HepG2 (cell line): Measurements from ENCODE around the gene TNP2. TPM values are rescaled to one million over a fixed set of nuclear protein-coding genes. Genes with fewer than 3 reads are reported as not detected.

Source experiments
- ATAC-seq: fragments of 200-7000 bp; cut with Tn5 transposase; 3 replicates; pipeline ENCODE4 v1.9.1; 2020; ENCODE audit warnings: mild to moderate bottlenecking, moderate library complexity
- BruUV-seq: library from RNA; stranded (reverse); fragments of 400-500 nt; replicated peaks from 2 replicates; lab custom pipeline; 2021; lab: Mats Ljungman, UMichigan
- CTCF ChIA-PET: fragments of 300-600 bp; formaldehyde crosslinking; extraction: SDS; loops from one replicate; lab custom pipeline; 2021; ENCODE audit warnings: low total read pairs, inconsistent platforms, low intra/inter-chr PET ratio; lab: Yijun Ruan, JAX
- POLR2A ChIA-PET: fragments of 350-600 bp; sonication (Branson Sonifier 250); formaldehyde crosslinking; loops from one replicate; lab custom pipeline; 2020; ENCODE audit warnings: antibody characterized with exemption, inconsistent platforms; lab: Yijun Ruan, JAX
- DNase-seq: peaks from one replicate; pipeline ENCODE4 v3.0.0-alpha.2; 2015; ENCODE audit warnings: low spot score
- FAIRE-seq: peaks from 3 replicates; lab custom pipeline; 2011; peaks lifted over from hg19 to GRCh38; lab: Jason Lieb, UNC
- H2AFZ ChIP-seq: one replicate; pipeline ENCODE4 v1.6.1; 2011; ENCODE audit warnings: low read length, inconsistent platforms
- H3K27ac ChIP-seq: fragments of 300-600 bp; 3 replicates; pipeline ENCODE4 v1.8.0; 2011; ENCODE audit warnings: mixed run types, mild to moderate bottlenecking, mixed read lengths, low read length, inconsistent platforms; ENCODE audit not compliant: insufficient read depth; ENCODE audit errors: extremely low read length
- H3K27me3 ChIP-seq, 2 experiments: fragments of 200-600 bp in 1 of 2; 2 replicates in 1 of 2; 3 replicates in 1 of 2; pipeline versions ENCODE4 v1.6.0 to v1.8.0; 2011; ENCODE audit warnings: low read length in 2 of 2, mild to moderate bottlenecking in 2 of 2, moderate library complexity in 2 of 2, inconsistent platforms in 1 of 2; ENCODE audit not compliant: insufficient read depth in 2 of 2, control insufficient read depth in 1 of 2
- H3K36me3 ChIP-seq, 2 experiments: fragments of 200-600 bp in 1 of 2; replicated peaks in 1 of 2; 2 replicates in 1 of 2; 3 replicates in 1 of 2; pipeline versions ENCODE4 v1.5.1 to v1.8.0; 2011; ENCODE audit warnings: low read length in 2 of 2, inconsistent platforms in 1 of 2; ENCODE audit not compliant: insufficient read depth in 2 of 2, control insufficient read depth in 1 of 2
- H3K4me1 ChIP-seq: 2 replicates; pipeline ENCODE4 v1.5.1; 2012; ENCODE audit warnings: low read length, inconsistent platforms; ENCODE audit not compliant: insufficient read depth
- H3K4me2 ChIP-seq: 2 replicates; pipeline ENCODE4 v1.6.0; 2011; ENCODE audit warnings: low read depth, low read length, inconsistent platforms
- H3K4me3 ChIP-seq, 3 experiments: fragments of 200-600 bp in 1 of 3; sonication (generic), shearing (Covaris generic) in 1 of 3; replicated peaks in 1 of 3; 2 replicates each; pipeline ENCODE4 v1.5.1; 2011 to 2016; ENCODE audit warnings: low read length in 3 of 3, inconsistent platforms in 2 of 3, low read depth in 2 of 3, mild to moderate bottlenecking in 2 of 3, control low read depth in 1 of 3, mixed read lengths in 1 of 3; ENCODE audit not compliant: insufficient read depth in 1 of 3
- H3K79me2 ChIP-seq: one replicate; pipeline ENCODE4 v1.6.1; 2011; ENCODE audit warnings: low read length, inconsistent platforms; ENCODE audit not compliant: insufficient read depth
- H3K9ac ChIP-seq: 2 replicates; pipeline ENCODE4 v1.6.0; 2011; ENCODE audit warnings: mild to moderate bottlenecking, low read depth, low read length, inconsistent platforms; ENCODE audit not compliant: insufficient read depth
- H3K9me3 ChIP-seq: 2 replicates; pipeline ENCODE4 v1.5.1; 2012; ENCODE audit warnings: mild to moderate bottlenecking, low read length
- H4K20me1 ChIP-seq: 2 replicates; pipeline ENCODE4 v1.6.0; 2011; ENCODE audit warnings: inconsistent platforms, mild to moderate bottlenecking, low read length, moderate library complexity; ENCODE audit not compliant: insufficient read depth
- AHR ChIP-seq: IDR thresholded peaks from 2 replicates; pipeline ENCODE4 v1.6.1; 2018; ENCODE audit warnings: missing genetic modification reagents, missing compliant biosample characterization
- CEBPB ChIP-seq: IDR thresholded peaks from 2 replicates; pipeline ENCODE4 v1.6.1; 2011; ENCODE audit warnings: low read depth, low read length, improper control_type of control experiment, borderline replicate concordance
- CENPX ChIP-seq: sonication (generic); formaldehyde crosslinking; IDR thresholded peaks from 2 replicates; pipeline ENCODE4 v1.9.0; 2021; ENCODE audit warnings: mild to moderate bottlenecking, missing genetic modification reagents, moderate library complexity
- KLF13 ChIP-seq: sonication (generic); formaldehyde crosslinking; IDR thresholded peaks from 2 replicates; pipeline ENCODE4 v1.4.0; 2020; ENCODE audit warnings: mild to moderate bottlenecking, missing genetic modification reagents
- NRL ChIP-seq: sonication (generic); formaldehyde crosslinking; IDR thresholded peaks from 2 replicates; pipeline ENCODE4 v1.5.0; 2020; ENCODE audit warnings: missing genetic modification reagents, mild to moderate bottlenecking, moderate library complexity, borderline replicate concordance
- SALL2 ChIP-seq: sonication (generic); formaldehyde crosslinking; IDR thresholded peaks from 2 replicates; pipeline ENCODE4 v1.8.1; 2023; ENCODE audit warnings: mild to moderate bottlenecking, missing genetic modification reagents, inconsistent platforms
- SP140L ChIP-seq: sonication (generic); formaldehyde crosslinking; IDR thresholded peaks from 2 replicates; pipeline ENCODE4 v1.4.0; 2020; ENCODE audit warnings: missing genetic modification reagents, borderline replicate concordance
- U2AF1 ChIP-seq: fragments of 200-400 bp; formaldehyde crosslinking; optimal IDR thresholded peaks from 2 replicates; pipeline ENCODE3; 2017; ENCODE audit warnings: mild to moderate bottlenecking, low read depth, low read length
- ZFY ChIP-seq: sonication (generic); formaldehyde crosslinking; IDR thresholded peaks from 2 replicates; pipeline ENCODE4 v1.4.0; 2020; ENCODE audit warnings: missing genetic modification reagents
- ZKSCAN1 ChIP-seq: fragments of 150-350 bp; IDR thresholded peaks from 2 replicates; pipeline ENCODE4 v1.6.1; 2014; ENCODE audit warnings: low read length
- ZNF121 ChIP-seq: sonication (generic); formaldehyde crosslinking; IDR thresholded peaks from 2 replicates; pipeline ENCODE4 v1.5.0; 2020; ENCODE audit warnings: mild to moderate bottlenecking, missing genetic modification reagents
- ZNF260 ChIP-seq: sonication (generic); formaldehyde crosslinking; IDR thresholded peaks from 2 replicates; pipeline ENCODE4 v1.4.0; 2020; ENCODE audit warnings: missing genetic modification reagents, low read depth, mild to moderate bottlenecking, borderline replicate concordance
- ZNF768 ChIP-seq: sonication (generic); formaldehyde crosslinking; IDR thresholded peaks from 2 replicates; pipeline ENCODE4 v1.4.0; 2020; ENCODE audit warnings: missing genetic modification reagents
- ZNF777 ChIP-seq: sonication (generic); formaldehyde crosslinking; IDR thresholded peaks from 2 replicates; pipeline ENCODE4 v1.4.0; 2020; ENCODE audit warnings: missing genetic modification reagents
- WGBS: methylation state at CpG from one replicate; pipeline ENCODE4 v1.1.6; 2017; ENCODE audit warnings: low lambda C conversion rate; 5-methylcytosine and 5-hydroxymethylcytosine counted together
- in situ Hi-C: cut with HindIII; loops from 2 replicates; pipeline ENCODE4 v1.10.0; 2017; ENCODE audit warnings: low pct_unique_long_range_greater_than_20kb; ENCODE audit not compliant: extremely low pct_ligation_motif_present
- intact Hi-C: fragments of 100-400 bp; cut with micrococcal nuclease; formaldehyde crosslinking; loops from one replicate; pipeline ENCODE4 v1.10.0; 2022; ENCODE audit not compliant: unreplicated experiment
- polyA plus RNA-seq, 8 experiments: library from polyadenylated mRNA; depleted of rRNA in 3 of 8; stranded (reverse) in 7 of 8; unstranded in 1 of 8; fragments of >200 nt; fragmentation: Illumina TruSeq in 4 of 8; extraction: Trizol in 4 of 8; gene quantifications; 2 replicates each; pipeline versions ENCODE4 v1.2.1 to v1.2.3, GENCODE V29; 2011 to 2016; ENCODE audit warnings: low read depth in 4 of 8, missing spikeins in 1 of 8, mixed read lengths in 1 of 8; ENCODE audit not compliant: insufficient read depth in 1 of 8
- total RNA-seq, 5 experiments: library from RNA; depleted of rRNA; stranded (reverse); fragments of >200 nt; fragmentation: Illumina TruSeq; extraction: Trizol; gene quantifications; 2 replicates each; pipeline ENCODE4 v1.2.3, GENCODE V29; 2016; ENCODE audit warnings: low read depth in 1 of 5
- TF ChIP-seq, protein P1 (sequence below): sonication (generic); formaldehyde crosslinking; IDR thresholded peaks from 2 replicates; pipeline ENCODE4 v1.5.0; 2020; ENCODE audit warnings: mild to moderate bottlenecking, missing genetic modification reagents, borderline replicate concordance
- TF ChIP-seq, protein P2 (sequence below): sonication (generic); formaldehyde crosslinking; IDR thresholded peaks from 2 replicates; pipeline ENCODE4 v1.9.0; 2022; ENCODE audit warnings: low read depth, missing genetic modification reagents
- TF ChIP-seq, protein P3 (sequence below): sonication (generic); formaldehyde crosslinking; IDR thresholded peaks from 2 replicates; pipeline ENCODE4 v1.4.0; 2020; ENCODE audit warnings: low read depth, mild to moderate bottlenecking, missing genetic modification reagents

TNP2 gene
- total and polyA plus RNA-seq, 2 of the 13 experiments (the other 11 are each of a cell fraction or from before 2014, with no cell fraction given), result not detected

DNA sequence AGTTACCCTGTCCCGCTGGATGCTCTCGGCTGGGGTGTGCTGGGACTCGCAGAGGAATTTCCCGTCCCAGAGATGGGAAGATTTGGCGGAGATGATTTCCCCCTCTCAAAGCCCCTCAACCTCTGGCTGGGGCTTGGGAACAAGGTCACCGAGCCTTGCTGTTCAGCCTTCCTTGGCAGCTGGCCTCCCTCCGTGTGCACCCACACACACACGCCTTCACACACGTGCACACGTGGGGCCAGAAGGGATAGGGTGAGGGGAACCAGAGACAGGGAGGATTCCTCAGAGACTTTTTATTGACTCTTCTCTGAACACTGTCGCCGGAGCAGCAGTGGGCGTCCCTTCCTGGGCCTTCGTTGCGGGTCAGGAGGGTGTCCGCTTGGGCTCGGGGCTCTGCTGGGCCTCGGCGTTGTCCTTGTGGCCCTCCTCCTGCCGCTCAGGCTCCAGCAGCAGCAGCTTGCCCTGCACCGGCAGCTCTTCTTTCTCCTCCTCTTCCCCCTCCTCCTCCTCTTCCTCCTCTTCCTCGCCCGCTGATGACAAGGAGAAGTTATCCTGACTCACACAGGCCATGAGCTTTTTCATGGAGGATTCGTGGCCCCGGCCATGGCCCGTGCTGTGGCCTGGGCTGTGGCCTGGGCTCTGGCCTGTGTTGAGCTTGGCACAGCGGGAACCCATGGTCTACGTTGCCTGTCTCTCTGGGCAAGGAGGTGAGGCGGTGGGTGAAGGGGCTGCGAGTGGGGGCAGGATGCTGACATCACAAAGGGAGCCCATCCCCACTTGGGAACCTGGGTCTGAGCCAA lies 4.0 kb upstream of the TNP2 start, which contains the start of gene PRM3:
Gene PRM3, minus strand, starts transcription at position 709 of the 800 bp plus-strand sequence. Its CDS starts 34 bp downstream, at position 675.
- in situ Hi-C loops, result no loop called here
- no peaks in the 10 kb centered on the region for H3K36me3 ChIP-seq
- peak within 1 kb of the TSS; percentile 50 for H3K9ac ChIP-seq
- POLR2A ChIA-PET, result interaction anchor here (0.9 to 14.0 kb wide), 10 partner anchors 11 to 98 kb away, joined by 3 to 351 read pairs (median 12); partner anchors contain the start of gene SOCS1
- no TSS peak for BruUV-seq
- H3K79me2 ChIP-seq, result no peaks in the 10 kb centered on the region
- no peaks in the 10 kb centered on the region for H3K27me3 ChIP-seq
- peaks cover 91% of the 10 kb centered on the region for H3K4me1 ChIP-seq
- FAIRE-seq, result no peak
- peak; percentile 21 for ATAC-seq
- peak within 1 kb of the TSS; percentile 81 for H3K27ac ChIP-seq
- CTCF ChIA-PET, result no interaction called here
- intact Hi-C loops, result no loop called here
- no peak within 1 kb of the TSS for H3K4me3 ChIP-seq
- 93% methylated on average over 30 of the region's 30 CpGs for WGBS
- no peaks in the 10 kb centered on the region for H4K20me1 ChIP-seq
- H2AFZ ChIP-seq, result peak within 1 kb of the TSS; percentile 73
- no peaks in the 10 kb centered on the region for H3K9me3 ChIP-seq
- DNase-seq, result no peak
- peak within 1 kb of the TSS; percentile 38 for H3K4me2 ChIP-seq
- TF ChIP-seq CENPX (CRISPR knock-in tag) (no peak), AHR (CRISPR knock-in tag) (0 out of 2 replicates have a peak, but pooled peaks have one; percentile 15), NRL (CRISPR knock-in tag) (peak; percentile 86), SALL2 (CRISPR knock-in tag) (0 out of 2 replicates have a peak, but pooled peaks have one; percentile 38), U2AF1 (peak; percentile 13), ZNF121 (CRISPR knock-in tag) (0 out of 2 replicates have a peak, but pooled peaks have one; percentile 5), ZNF768 (CRISPR knock-in tag) (peak; percentile 52; the same call in 1 of the 2 replicates), ZFY (CRISPR knock-in tag) (0 out of 2 replicates have a peak, but pooled peaks have one; percentile 7), ZNF777 (CRISPR knock-in tag) (no peak), ZKSCAN1 (no peak), ZNF260 (0 out of 2 replicates have a peak, but pooled peaks have one; percentile 65), KLF13 (peak; percentile 88; the same call in 1 of the 2 replicates), SP140L (CRISPR knock-in tag) (no peak), CEBPB (no peak)
- TF ChIP-seq, protein P1, sequence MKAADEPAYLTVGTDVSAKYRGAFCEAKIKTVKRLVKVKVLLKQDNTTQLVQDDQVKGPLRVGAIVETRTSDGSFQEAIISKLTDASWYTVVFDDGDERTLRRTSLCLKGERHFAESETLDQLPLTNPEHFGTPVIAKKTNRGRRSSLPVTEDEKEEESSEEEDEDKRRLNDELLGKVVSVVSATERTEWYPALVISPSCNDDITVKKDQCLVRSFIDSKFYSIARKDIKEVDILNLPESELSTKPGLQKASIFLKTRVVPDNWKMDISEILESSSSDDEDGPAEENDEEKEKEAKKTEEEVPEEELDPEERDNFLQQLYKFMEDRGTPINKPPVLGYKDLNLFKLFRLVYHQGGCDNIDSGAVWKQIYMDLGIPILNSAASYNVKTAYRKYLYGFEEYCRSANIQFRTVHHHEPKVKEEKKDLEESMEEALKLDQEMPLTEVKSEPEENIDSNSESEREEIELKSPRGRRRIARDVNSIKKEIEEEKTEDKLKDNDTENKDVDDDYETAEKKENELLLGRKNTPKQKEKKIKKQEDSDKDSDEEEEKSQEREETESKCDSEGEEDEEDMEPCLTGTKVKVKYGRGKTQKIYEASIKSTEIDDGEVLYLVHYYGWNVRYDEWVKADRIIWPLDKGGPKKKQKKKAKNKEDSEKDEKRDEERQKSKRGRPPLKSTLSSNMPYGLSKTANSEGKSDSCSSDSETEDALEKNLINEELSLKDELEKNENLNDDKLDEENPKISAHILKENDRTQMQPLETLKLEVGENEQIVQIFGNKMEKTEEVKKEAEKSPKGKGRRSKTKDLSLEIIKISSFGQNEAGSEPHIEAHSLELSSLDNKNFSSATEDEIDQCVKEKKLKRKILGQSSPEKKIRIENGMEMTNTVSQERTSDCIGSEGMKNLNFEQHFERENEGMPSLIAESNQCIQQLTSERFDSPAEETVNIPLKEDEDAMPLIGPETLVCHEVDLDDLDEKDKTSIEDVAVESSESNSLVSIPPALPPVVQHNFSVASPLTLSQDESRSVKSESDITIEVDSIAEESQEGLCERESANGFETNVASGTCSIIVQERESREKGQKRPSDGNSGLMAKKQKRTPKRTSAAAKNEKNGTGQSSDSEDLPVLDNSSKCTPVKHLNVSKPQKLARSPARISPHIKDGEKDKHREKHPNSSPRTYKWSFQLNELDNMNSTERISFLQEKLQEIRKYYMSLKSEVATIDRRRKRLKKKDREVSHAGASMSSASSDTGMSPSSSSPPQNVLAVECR (CRISPR knock-in tag), result 0 out of 2 replicates have a peak, but pooled peaks have one; percentile 2
- TF ChIP-seq, protein P2, sequence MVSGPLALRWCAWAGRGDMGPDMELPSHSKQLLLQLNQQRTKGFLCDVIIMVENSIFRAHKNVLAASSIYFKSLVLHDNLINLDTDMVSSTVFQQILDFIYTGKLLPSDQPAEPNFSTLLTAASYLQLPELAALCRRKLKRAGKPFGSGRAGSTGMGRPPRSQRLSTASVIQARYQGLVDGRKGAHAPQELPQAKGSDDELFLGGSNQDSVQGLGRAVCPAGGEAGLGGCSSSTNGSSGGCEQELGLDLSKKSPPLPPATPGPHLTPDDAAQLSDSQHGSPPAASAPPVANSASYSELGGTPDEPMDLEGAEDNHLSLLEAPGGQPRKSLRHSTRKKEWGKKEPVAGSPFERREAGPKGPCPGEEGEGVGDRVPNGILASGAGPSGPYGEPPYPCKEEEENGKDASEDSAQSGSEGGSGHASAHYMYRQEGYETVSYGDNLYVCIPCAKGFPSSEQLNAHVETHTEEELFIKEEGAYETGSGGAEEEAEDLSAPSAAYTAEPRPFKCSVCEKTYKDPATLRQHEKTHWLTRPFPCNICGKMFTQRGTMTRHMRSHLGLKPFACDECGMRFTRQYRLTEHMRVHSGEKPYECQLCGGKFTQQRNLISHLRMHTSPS (CRISPR knock-in tag), result 0 out of 2 replicates have a peak, but pooled peaks have one; percentile 28
- TF ChIP-seq, protein P3, sequence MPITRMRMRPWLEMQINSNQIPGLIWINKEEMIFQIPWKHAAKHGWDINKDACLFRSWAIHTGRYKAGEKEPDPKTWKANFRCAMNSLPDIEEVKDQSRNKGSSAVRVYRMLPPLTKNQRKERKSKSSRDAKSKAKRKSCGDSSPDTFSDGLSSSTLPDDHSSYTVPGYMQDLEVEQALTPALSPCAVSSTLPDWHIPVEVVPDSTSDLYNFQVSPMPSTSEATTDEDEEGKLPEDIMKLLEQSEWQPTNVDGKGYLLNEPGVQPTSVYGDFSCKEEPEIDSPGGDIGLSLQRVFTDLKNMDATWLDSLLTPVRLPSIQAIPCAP, result 0 out of 2 replicates have a peak, but pooled peaks have one; percentile 0
